ENCODE results near the gene NLGN1.
"Not testable (repeated sequence)": the region's sequence is repeated elsewhere in the genome, so short reads cannot be mapped to it uniquely, and the experiment has no call there.

Gene NLGN1

DNA sequence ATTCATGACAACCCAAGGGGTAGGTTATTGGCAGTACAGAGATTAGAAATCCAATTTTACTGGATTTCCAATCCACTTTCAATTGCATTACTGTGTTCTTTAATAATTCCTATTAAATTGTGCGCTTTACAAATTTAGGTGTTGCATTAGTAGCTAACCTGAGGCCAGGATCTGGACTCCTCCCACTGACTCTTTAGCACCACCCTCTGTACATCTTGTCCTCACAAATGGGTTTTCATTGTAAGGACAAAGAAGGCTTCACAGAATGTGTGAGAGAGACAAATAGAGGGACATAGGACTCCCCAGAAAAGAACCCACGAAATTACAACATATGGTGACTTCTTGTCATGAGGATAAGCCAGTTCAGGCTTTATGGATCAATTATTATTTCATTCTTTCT lies 818.5 kb downstream of the NLGN1 start:
- no peak for DNase-seq (ENCODE audit: low read depth, low spot score)

DNA sequence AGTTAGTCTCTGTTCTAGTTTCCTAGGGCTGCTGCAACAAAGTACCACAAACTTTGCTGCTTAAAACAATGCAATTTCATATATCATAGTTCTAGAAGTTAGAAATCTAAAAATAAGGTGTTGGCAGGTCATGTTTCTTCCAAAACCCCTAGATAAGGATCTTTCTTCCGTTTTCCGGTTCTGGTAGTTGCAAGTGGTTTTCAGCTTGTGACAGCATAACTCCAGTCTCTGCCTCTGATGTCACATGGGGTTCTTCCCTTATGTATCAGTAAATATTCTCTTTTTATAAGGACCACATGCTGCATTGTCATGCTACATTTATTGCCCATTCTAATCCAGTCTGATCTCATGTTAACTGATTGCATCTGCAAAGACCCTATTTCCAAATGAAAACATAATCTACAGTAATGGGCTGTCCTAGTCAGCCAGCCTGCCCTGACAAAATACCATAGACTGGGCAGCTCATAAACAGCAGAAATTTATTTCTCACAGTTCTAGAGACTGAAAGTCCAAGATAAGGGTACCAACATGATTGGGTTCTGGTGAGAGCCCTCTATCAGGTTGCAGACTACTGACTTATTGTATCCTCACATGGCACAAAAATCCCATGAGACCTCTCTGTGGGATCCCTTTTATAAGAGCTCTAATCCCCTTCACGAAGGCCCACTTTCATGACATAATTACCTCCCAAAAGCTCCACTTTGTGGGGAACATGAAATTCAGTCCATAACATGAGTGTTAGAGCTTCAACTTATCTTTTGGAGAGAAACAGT lies 819.6 kb downstream of the NLGN1 start:
- DNase-seq (ENCODE audit: low read depth, low spot score): no peak

DNA sequence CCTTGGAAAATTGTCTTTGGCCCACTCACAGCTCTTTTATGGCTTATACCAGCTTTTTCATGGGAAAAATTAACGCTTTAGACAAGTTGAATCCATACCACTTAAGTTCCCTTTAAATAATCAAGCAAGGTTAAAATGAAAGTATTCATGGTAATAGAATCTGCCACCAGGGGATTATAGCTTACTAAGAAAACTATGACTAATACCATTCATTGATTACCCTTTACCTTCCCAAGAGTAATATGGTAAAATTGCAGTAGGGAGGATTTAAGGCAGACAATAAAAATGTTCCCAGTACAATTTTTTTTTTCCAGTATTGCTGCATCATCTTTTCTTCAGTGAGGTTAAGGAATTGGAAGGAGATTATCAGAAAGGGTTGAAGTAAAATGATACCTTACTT lies 820.5 kb downstream of the NLGN1 start:
- no peak for DNase-seq (ENCODE audit: low read depth, low spot score)

DNA sequence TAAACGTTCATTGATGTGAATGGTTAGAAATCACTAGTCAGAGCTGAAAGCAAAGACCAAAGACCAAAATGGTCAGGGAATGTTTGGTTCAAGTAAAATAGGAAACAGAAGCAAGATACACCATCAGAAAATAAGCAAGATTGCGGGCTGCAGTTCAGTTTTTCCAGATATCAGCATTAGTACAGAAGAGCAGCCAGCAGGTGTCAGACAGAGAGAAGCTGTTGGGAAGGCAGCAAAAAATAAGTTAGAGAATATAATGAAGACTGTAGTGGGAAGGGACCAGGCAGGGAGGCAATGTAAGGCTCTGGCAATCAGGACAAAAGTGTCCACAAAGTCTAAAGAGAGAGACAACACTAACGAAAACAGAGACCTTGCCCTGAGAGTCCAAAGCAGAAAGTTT lies 822.2 kb downstream of the NLGN1 start:
- no peak for DNase-seq (ENCODE audit: low read depth, low spot score)

DNA sequence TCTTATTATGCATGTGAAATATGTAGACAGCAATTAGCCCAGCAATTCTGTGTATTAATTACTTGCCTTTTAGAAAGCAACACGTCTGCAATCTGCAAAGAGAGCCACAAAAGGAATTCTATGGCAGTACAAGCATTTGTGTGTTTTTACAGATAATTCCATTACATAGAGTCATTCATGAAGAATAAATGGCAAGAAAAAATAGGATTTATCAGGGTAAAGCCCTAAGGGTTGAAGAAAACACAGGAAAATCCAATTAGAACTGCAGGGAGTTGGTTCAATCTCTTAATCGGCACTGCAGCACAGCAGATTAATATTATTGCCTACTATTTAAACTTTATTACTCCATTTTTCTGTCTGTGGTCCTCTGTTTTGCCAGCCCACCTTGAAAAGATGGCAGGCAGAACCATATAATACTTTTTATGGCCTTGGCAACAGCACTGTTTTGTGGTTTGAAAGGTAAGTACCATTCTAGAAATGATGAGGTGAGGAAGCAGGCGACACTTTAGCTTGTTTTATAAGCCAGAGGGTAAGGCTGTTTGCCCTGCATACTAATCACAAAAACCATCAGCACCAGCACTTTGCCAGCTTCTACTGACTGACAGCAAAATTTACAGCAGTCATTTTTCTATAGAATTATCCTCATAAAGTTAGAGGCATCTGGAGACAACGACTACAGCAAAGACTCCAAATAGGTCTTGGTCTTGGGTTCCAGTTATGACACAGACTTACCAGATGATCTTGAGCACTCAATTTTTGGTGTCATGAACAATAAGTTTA lies 823.4 kb downstream of the NLGN1 start:
- DNase-seq (ENCODE audit: low read depth, low spot score): no peak

DNA sequence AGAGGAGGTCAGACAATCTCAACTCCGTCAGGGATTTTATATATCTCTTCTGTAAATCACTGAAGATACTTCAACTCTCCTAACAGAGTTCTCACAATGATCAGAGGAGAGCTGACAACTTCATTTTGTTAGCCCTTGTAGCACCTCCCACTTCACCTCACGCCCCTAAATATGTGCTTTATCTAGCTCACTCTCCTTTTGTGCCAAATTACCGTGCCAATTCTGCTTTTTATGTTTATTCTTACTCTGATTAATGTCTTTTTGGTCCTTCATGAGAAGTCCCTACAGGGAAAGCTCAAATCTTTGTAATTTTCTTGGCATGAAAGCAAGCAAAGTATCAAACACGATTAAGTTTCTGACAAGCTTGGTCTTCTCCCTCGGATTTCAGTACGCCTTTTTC lies 825.5 kb downstream of the NLGN1 start:
- DNase-seq (ENCODE audit: low read depth, low spot score): no peak

DNA sequence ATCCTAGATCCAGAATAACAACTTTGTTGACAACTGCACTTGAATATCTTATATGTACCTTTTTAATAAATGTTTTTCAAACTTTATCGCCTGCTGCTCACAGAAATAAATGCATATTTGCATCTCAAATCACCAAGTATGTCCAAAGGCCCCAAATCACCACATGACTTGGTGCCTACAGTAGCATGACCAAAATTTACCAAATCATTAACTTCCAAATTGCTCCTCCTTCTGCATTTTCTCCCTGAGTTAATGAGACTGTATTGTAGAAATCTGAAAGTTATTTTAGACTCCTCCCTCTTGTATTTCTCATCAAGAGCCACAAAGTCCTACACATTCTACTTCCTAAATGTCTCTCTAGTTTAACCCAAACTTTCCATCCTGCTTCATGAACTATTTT lies 826.1 kb downstream of the NLGN1 start:
- DNase-seq (ENCODE audit: low read depth, low spot score): no peak

DNA sequence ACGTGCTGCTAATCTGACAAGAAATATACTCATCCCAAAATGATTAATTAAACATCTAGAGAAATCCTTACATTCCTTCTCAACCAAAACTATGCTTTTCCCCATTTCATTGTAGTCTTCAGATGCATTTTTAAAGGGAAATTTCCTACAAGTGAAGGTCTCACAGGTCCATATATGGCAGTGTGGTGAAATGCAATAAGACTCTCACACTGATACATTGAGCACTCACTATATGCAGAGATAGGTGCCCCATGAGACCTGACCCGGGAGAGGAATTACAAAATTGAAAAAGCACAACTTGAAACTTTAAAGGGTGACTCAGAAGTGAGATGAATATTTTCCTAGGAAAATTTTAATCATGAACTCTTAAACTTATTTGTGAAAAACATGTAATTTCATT lies 832.4 kb downstream of the NLGN1 start:
- DNase-seq (ENCODE audit: low read depth, low spot score): no peak

DNA sequence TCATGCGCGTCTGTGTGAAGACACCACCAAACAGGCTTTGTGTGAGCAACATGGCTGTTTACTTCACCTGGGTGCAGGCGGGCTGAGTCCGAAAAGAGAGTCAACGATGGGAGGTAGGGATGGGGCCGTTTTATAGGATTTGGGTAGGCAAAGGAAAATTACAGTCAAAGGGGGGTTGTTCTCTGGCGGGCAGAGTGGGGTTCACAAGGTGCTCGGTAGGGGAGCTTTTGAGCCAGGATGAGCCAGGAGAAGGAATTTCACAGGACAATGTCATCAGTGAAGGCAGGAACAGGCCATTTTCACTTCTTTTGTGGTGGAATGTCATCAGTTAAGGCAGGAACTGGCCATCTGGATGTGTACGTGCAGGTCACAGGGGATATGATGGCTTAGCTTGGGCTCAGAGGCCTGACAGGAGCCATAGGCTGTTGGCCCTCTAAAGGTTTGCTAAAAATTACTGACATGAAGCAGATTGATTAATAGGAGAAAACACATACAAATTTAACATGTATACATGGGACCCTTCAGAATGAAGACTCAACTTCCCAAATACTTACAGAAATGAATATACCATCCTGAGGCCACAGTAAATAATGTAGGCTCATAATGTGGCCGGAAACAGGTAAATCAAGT lies 834.6 kb downstream of the NLGN1 start:
- DNase-seq (ENCODE audit: low read depth, low spot score): not testable (repeated sequence)

DNA sequence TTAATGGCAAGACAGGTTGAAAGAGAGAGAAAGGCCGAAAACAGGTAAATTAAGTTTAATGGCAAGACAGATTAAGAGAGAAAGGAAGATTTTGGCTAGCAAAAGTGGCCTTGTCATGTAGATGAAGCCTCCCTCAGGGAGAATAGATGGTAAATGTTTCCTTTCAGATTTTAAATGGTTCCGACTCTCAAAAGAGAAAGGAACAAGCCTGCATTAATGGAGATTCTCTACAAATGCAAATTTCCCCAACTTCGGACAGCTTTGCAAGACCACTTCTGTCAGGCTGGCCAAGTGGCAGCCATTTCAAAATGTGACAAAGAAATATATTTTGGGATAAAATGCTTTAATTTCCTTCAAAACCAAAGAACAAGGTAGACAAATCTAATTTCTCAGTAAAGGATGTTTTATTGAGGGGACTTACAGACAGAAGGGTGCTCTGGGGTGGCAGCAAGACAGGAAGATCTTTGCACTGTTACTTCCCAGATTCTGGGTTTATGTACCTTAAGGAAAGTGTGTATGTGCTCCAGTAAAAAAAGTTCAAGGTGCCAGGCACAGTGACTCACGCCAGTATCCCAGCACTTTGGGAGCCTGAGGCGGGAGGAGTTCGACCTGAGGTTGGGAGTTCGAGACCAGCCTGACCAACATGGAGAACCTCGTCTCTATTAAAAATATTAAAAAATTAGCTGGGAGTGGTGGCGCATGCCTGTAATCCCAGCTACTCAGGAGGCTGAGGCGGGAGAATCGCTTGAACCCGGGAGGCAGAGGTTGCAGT lies 835.3 kb downstream of the NLGN1 start:
- DNase-seq (ENCODE audit: low read depth, low spot score): no peak

DNA sequence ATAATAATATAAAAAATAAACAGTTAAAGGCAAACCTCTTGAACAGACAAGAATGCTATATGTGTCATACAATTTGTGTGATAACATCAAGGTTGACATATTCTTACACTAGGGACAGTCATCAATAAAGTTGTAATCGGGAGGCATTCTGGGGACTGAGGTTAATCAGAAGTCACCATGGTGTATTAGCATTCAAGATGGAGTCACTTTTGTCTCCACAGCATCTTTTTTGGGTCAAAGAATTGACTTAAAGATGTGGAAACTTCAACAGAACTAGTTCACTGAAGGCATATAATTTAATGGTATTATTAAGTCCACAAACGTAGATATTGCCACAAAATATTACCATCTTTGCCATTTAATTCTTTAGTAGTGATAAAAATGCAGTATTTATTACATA lies 836.0 kb downstream of the NLGN1 start:
- no peak for DNase-seq (ENCODE audit: low read depth, low spot score)

DNA sequence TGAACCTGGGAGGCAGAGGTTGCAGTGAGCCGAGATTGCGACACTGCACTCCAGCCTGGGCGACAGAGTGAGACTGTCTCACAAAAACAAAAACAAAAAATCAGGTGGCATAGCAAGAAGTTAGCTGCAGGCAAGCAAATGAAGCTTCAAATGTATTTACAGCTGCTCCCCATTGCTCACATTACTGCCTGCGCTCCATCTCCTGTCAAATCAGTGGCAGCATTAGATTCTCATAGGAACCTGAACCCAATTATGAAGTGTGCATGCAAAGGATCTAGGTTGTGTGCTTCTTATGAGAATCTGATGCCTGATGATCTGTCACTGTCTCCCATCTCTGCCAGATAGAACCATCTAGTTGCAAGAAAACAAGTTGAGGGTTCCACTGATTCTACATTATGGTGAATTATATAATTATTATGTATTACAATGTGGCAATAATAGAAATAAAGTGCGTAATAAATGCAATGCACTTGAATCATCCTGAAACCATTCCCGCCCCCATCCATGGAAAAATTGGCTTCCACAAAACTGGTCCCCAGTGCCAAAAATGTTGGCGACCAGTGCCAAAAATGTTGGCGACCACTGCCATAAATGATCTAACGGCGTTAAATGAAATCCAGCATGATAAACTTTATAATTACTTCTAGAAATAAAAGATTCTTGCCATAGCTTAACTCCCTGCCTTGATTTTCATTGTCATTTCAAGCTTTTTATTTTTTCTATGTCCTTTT lies 844.9 kb downstream of the NLGN1 start:
- no peak for DNase-seq (ENCODE audit: low read depth, low spot score)

DNA sequence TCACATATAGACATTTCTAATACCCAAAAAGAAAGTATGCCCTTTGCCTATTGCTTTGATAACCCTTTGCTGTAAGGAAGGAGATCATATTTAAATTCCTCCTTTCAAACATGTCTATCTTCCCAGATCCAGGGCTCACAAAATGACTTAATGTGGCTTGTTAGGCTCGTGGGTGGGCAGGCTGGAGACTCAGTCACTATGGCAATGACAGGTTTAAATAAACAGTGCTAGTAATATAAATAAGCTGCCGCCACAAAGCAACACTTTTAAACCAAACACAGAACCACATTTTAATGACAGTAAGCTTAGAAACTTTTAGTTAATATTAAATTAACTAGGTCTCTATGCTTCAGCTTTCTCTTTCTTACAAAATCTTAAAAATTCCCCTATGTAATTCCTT lies 845.6 kb downstream of the NLGN1 start:
- DNase-seq (ENCODE audit: low read depth, low spot score): no peak

DNA sequence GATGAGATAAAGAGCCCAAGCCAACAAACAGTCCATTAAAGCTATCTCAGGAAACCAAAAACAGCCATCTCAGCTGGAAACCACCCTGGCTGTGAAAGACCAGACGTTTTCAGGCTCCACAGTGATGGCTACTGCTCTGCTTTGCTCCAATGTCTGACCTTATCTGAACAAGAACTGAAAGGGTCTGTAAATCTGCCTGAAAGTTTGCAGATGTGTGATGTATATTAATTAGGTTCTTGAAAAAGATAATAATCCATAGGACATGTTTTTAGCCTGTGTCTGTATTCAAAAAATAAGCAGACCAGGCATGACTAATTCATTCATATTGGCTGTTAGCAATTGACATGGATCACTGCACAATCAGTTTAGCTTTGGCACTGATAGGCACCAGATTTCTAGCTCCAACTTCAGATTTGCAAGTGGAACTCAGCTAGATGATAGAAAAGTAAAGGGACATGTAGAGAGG lies 850.2 kb downstream of the NLGN1 start:
- no peak for DNase-seq (ENCODE audit: low read depth, low spot score)

DNA sequence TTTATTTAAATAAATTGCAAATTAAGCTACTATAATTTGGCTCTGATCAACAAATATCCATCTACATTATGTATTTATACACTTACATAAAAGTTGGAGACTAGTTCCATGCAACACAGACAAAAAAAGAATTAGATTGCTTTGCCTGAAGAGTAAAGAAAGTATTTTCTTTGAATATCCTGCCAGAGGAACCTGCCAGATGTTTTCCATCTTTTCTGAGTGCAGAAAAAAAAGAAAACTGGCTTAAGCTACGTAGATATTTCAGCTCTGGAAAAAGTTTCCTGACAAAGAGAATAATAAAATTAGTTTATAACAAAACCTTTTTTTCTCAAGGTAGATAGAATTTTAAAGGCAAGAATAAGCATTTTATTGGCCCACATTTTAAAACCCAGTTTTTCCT lies 854.1 kb downstream of the NLGN1 start:
- no peak for DNase-seq (ENCODE audit: low read depth, low spot score)

DNA sequence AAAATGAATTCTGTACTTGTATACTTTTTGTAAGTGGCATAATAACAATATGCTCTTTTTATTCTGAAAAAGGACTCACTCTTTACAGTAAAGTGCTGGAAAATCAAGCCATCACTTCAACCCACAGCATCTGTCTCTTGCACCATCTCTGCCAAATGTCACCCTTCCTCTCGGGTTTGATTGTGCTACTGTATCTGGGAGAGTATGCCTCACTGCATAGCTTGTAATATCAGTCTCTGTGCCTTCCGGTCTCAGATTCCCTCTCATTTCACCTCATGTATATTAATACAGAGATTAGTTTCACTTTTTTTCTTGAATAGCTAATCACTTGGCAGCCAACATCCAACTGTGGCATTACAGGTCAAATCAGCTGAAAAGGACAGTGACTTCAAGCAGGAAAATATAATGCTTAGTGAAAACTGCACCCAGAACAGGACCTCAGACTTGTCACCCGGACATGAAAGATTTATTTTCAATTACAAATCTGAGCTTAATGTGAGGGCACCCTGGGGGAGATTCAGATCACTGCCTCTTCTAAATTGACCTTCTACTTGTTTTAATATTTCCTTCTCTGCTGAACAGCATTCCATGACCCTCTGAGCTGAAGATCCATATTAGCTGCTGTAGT lies 855.8 kb downstream of the NLGN1 start:
- DNase-seq (ENCODE audit: low read depth, low spot score): no peak

DNA sequence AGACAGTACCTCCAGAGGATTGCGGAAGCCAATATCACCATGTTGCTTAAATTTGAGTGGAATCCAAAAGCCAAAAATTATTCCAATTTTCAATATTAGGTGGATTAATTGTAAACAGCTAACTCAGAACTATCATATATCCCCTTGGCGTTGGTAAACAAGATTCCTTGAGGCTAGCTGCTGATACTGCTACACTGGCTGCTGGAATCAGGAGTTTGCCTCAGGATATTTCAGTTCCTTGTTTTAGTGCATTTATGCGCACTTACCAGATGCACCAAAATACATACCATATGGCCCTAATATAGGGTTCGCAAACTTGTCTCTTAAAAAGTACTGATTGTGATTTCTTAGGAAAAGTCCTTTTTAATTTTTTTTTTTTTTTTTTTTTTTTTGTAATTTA lies 856.4 kb downstream of the NLGN1 start:
- no peak for DNase-seq (ENCODE audit: low read depth, low spot score)

DNA sequence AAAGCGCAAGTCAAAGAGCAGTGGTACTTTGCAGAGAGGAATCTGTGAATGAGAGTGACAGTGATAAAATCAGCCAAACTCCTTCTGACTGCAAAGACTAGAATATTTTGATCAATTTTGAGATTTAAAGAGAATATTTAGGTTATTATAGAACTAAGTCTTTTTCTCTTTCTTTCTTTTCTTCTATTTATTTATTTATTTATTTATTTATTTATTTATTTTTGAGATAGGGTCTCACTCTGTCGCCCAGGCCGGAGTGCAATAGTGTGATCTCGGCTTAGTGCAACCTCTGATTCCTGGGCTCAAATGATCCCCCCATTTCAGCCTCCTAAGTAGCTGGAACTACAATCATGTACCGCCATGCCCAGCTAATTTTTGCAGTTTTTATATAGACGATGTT lies 857.9 kb downstream of the NLGN1 start:
- DNase-seq (ENCODE audit: low read depth, low spot score): no peak

DNA sequence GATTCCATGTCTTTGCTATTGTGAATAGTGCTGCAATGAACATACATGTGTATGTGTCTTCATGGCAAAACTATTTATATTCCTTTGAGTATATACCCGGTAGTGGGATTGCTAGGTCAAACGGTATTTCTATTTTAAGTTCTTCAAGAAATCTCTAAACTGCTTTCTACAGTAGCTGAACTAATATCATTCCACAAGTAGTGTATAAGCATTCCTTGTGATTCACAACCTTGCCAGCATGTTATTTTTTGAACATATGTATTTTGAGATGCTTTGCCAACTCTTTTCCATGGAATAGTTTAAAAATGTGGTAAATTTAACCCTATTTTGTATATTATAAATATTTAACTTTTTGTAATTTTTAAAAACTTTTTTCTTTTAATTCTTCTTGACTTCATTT lies 868.9 kb downstream of the NLGN1 start:
- DNase-seq (ENCODE audit: low read depth, low spot score): no peak

DNA sequence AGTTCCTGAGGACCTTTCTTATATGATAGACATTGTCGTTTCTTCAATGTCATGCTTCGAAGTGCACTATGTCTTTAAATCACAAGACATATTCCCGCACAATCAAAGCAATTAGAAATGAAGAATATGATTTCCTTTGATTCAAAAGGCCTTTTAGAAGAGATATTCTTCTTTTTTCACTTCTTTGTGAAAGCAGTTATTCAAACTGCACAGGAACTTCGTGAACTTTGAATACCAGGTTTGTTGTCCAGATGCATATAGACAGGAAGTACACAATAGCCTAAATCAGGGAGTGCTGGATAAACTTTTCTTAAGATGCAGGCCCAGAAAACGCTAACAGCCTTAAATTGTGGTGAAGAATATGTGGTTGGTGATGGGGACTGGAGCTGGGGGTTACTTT lies 870.5 kb downstream of the NLGN1 start:
- no peak for DNase-seq (ENCODE audit: low read depth, low spot score)

DNA sequence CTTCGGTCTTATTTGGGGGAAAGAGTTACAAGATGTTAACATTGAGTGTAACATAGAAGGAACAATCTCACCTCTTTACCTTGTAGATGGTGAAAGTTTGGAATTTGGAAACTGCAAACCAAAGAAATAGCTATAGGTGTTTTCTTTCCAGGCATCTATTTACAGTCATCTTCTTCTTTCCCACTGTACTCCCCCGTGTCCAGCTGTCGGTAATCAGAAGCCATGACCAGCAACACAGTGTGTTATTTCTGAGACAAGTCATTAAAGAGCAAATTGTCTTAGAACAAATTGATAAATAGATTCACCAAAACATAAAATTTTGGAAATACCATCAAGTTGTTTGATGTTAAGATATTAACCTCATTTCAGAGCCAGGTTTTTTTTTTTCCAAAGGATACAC lies 871.0 kb downstream of the NLGN1 start:
- DNase-seq (ENCODE audit: low read depth, low spot score): no peak

All from smooth muscle cell of the brain vasculature (primary cell).